ENCODE measurements around the gene SLC22A3.

GRCh38 chr6:160456214-160456546, 108.0 kb downstream of the SLC22A3 start:
- TF ChIP-seq CTCF (IDR thresholded peaks at IDR 0.05) = peak; percentile 60
- TF ChIP-seq ZFX (IDR thresholded peaks at IDR 0.05; ENCODE audit: borderline replicate concordance) = no peak
